ENCODE measurements around the gene CHRM1.
A peak's percentile ranks its signal among the peaks of the same experiment; 100 is the strongest.

Gene CHRM1

DNA sequence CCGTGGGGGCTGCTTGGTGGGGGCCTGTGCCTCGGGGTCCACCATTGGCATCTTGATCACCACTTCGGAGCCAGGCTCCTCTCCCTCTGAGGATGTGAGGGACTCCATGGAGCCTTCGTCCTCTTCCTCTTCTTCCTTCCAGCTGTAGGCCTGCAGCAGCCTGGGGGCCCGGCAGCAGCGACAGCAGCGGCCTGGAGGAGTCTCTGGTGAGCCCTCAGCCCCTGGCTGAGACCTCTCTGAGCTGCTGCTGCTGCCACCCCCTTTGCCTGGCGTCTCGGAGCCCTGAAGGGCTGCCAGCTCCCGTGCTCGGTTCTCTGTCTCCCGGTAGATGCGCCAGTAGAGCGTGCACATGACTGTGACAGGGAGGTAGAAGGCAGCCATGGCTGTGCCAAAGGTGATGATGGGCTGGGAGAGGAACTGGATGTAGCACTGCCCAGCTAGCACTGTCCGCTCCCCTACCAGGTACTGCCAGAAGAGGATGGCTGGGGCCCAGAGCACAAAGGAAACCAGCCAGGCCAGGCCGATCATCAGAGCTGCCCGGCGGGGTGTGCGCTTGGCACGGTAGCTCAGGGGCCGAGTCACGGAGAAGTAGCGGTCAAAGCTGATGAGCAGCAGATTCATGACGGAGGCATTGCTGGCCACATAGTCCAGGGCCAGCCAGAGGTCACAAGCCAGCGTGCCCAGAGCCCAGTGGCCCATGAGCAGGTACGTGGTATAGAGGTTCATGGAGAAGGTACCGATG lies 10.9 kb downstream of the CHRM1 start:
- no peak for DNase-seq
- intact Hi-C loops (cut with DNase I): no loop called here

DNA sequence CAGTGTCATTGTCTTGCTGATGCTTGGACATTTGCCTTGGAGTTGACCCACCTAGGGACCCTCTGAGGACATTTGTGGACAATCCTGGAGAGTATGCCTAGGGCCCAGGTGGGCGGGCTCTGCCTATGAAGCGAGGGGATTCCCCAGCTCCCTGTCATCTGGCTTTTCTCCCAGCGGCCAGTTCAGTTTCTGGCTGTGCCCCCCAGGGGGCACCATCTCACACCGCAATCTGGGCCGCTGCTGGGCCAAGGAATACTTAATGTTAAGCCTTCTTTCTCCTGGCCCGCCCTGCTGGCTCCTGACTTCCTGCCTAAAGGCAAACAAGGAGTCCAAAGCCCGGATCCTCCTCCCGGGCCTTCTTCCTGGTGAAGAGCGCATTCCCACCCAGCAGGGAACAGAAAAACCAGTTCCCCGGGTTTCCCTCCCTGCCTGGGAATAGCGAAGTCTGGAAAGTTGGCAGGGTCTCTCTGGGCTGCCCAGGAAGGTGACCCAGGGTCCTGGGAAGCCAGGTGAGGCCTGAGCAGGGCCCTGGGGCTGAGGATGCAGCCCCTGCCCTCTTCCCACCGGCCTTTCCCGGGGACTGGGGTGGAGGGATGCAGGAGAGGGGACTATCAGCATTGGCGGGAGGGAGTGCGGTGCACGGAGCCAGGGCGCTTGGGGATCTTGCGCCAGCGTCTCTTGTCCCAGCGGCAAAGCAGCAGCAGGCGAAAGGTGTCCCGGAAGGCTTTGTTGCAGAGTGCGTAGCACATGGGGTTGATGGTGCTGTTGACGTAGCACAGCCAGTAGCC lies 11.9 kb downstream of the CHRM1 start:
- intact Hi-C loops (cut with DNase I): no loop called here
- DNase-seq: peak in 28 of 42 donors; percentile 19 to 74 (median 50)

DNA sequence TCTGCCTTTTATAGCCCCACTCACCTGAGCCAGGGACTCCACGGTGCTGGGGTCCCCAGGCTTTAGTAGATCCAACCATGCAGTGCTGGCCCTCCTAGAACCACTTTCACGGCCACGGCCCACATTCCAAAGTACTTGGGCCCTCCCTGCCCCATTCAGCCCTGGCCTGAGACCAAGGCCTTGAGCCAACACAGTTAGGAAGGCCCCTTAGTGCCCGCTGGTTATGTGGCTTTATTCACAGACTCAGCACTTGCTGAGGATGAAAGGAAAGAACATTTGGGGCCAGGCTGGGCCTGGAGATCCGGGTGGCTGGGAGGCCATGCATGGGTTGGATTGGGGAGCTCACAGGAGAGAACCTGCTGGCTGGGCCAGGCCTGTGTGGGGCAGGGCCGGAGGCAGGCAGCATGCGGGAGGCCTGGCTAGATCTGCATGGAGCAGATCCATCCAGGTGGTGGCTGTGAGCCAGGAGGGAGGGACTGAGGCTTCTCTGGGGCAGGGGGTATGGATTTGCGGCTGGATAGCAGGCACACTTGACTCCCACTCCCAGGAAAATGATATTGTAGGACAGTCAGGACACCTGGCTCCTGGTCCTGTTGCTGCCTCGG lies 12.6 kb downstream of the CHRM1 start:
- intact Hi-C loops (cut with DNase I): no loop called here
- DNase-seq: peak in 3 of 42 donors; percentile 18 to 32 (median 31)

DNA sequence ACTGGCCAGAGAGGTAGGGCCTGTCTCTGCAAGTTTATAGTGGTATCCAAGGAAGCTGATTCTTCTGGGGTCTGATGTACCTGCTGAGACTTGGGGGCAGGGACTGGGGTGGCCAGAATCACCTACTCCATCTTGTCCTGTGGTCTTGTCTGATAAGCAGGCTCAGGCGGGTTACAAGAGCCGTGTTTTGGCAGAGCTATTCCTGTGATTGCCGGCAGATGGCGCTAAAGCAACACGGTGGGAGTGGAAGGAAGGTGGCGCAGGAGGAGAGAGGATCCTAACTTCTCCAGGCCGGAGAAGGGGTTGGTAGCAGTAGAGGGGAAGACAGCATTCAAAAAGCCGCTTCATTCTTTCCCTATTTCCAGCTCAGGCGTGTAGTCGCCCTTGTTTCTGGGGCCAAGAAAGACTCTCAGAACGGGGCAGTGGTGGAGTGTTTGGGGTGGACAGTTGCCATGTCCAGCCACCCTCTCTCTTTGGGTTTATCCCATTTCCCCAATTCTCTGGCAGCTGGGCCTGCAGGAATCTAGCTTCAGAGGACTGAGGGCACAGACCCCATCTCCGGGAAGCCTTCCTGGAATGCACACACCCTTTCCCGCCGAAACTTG lies 15.1 kb downstream of the CHRM1 start:
- DNase-seq: peak; percentile 62 to 93 (median 88)
- intact Hi-C loops (cut with DNase I): loop anchor here (2.0 kb wide), 1 partner anchor 119 kb away; no protein-coding TSS in a partner anchor

DNA sequence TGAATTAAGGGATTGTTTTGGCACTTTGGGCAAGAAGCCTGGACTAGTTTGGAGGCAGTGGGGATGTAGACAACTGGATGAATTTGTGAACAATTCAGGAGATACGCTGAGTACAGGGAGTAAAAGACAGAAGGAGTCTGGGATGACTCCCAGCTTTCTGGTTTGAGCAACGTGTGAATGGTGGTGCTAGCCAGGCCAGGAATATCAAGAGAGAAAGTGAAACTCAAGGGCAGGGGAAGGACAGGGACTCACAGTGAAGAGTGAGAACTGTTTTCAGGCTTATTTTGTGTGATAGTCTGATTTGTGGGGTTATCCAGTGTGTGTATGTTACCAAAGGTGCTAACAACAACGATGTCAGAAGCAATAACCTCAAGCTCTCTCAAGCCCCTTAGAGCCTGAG lies 15.9 kb downstream of the CHRM1 start:
- intact Hi-C loops (cut with DNase I): no loop called here
- no peak for DNase-seq

DNA sequence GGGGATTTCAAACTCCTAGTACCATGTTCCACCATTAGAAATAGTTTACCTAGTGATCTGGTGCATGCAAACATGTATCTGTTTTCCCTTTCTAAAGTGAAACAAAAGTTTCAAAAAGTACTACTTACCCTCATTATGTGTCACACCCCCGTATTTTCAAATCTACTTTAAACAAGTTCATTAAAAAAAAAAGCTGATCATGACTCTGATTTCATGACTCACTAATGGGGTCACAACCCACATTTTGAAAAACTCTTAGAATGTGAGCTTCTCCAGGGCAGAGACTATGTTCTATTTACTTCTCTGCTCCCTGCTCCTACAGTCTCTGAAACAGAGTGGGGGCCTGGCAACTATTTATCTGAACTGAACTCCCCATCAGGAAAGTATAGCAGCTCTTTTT lies 18.2 kb downstream of the CHRM1 start:
- intact Hi-C loops (cut with DNase I): no loop called here
- DNase-seq: no peak

DNA sequence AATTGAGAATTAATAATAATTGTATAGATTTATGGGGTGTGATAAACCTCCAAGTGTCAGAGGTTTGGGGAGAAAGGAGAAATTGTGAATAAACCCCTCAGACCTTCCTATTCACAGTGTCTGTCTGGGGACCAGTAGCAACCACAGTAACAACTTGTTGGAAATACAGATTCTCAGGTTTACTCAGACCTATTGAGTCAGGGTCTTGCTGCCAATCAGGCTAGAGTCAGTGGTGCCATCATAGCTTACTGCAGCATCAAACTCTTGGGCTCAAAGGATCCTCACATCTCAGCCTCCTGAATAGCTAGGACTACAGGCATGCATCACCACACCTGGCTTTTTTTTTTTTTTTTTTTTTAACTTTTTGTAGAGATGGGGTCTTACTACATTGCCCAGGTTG lies 23.1 kb downstream of the CHRM1 start:
- intact Hi-C loops (cut with DNase I): no loop called here

DNA sequence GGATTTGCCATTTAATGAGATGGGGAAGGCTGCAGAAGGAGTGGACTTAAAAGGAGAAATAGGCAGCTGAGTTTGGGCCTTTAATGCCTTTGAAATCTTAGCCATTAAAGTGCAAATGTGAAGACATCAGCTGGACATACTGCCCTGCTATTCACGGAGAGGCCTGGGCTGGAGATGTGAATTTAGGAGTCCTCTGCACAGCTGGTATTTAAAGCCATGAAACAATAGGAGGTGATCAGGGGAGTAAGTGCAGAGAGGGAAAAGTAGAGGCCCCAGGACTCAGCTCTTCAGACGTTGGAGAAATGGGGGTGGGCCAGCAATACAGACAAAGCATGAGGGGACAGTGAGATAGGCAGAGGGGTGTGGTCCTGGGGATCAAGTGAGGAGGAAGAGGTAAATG lies 23.9 kb downstream of the CHRM1 start:
- DNase-seq: no peak
- intact Hi-C loops (cut with DNase I): no loop called here

More for the DNA sequence above, 23.1 kb downstream of the CHRM1 start:
- DNase-seq: no peak

GRCh38 chr11:62896049-62896448 lies 25.1 kb downstream of the CHRM1 start:
- intact Hi-C loops (cut with DNase I): no loop called here
- DNase-seq: peak in 9 of 42 donors; percentile 24 to 60 (median 47)

DNA sequence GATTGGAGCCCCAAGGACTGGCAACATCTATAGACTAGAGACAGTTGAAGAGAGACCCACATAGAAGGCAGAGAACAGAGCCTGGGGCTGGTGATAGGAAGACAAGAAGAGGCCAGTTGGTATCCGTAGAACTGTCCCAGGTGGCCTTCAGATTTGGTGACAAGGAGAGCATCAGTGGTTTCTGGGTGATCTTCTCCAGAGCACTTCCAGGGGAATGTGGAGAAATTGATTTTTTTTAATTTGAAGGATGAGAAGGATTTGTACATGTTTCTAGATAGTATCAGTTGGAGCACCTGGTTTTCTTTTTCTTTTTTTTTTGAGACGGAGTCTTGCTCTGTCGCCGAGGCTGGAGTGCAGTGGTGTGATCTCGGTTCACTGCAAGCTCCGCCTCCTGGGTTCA lies 25.7 kb downstream of the CHRM1 start:
- intact Hi-C loops (cut with DNase I): no loop called here
- no peak for DNase-seq

GRCh38 chr11:62892077-62892922 lies 28.9 kb downstream of the CHRM1 start:
- no peak for DNase-seq
- intact Hi-C loops (cut with DNase I): no loop called here

DNA sequence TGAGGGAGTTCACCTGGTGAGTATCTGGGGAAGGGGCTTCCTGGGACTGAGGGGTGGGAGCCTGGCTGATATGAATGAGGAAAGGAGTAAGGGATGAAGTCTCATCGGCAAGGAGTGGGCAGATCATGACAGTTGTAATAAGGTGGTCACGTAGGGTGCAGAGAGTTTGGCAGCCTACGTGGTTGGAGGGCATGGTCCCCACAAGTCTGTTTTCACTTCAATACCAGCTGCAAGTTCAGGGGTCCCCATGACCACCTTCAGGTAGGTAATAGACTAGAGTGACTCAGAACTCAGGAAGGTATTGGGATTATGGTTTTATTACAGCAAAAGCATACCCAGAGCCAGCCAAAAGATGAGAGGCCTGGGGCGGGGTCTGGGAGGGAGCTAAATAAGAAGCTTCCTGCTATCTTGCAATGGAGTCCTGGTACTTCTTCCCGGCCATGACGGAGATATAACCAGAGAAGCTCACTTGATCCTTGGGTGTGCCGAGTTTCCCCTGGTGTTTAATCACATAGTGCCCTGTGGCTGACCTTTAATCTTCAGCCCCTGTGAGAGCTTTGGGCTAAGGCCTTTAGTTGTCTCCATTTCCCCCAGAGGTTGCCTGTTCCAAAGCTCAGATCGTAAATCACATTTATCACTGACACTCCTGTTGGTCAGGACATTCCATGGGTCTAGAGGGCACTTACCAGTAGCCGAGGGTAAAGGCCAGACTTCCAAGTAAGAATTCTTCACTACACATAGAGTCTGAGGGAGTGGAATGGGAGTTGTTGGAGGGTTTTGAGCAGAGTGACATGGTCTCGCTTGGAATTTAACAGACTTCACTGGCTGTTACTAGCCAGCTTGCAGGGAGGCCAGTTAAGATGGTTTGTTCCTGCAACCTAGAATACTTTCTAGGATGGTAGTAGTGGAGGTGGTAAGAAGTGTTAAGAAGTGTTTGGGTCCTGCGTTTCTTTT lies 31.4 kb downstream of the CHRM1 start:
- intact Hi-C loops (cut with DNase I): no loop called here
- no peak for DNase-seq

- intact Hi-C loops (cut with DNase I): no loop called here
- no peak for DNase-seq
Observed at GRCh38 chr11:62889126-62889483, 32.1 kb downstream of the CHRM1 start.

DNA sequence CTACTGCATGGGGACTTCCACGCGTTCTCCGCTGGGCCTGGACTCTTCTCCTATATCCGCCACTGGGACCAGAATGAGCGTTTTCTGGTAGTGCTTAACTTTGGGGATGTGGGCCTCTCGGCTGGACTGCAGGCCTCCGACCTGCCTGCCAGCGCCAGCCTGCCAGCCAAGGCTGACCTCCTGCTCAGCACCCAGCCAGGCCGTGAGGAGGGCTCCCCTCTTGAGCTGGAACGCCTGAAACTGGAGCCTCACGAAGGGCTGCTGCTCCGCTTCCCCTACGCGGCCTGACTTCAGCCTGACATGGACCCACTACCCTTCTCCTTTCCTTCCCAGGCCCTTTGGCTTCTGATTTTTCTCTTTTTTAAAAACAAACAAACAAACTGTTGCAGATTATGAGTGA lies 32.8 kb downstream of the CHRM1 start:
- intact Hi-C loops (cut with DNase I): no loop called here
- DNase-seq: no peak

GRCh38 chr11:62885137-62885750 lies 35.9 kb downstream of the CHRM1 start:
- intact Hi-C loops (cut with DNase I): no loop called here
- DNase-seq: no peak

- peak in 6 of 42 donors; percentile 24 to 45 (median 37) for DNase-seq
- intact Hi-C loops (cut with DNase I): no loop called here
Observed at GRCh38 chr11:62883673-62884072, 37.5 kb downstream of the CHRM1 start.

DNA sequence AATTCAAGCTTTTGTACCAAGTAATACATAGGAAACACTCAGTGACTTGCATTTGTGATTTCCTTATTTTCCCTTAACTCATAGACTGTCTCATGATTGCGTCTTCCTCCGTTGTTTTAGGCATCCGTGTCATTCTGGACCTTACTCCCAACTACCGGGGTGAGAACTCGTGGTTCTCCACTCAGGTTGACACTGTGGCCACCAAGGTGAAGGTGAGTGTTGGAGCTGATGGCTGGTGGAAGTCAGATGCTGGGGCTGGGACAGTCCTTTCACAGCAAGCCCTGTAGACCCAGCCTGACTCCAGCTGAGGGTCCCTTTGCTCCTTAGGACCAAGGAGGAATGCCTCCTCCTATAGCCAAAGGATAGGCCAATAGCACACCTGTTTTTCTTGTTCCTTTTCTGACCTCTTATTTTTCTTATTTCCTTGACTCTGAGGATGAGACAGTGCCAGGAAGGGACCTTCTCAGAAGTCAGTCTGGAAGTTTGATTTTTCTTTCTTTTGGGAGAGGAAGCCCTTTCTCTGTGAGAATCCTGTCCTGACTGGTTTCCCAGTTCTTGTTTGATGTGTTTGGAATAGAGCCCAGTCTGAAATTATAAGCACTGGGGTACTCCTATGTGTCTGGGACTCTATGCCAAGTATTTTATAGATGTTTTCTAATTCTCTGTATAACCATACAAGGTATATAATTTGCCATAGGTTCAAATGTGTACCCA lies 38.2 kb downstream of the CHRM1 start:
- DNase-seq: no peak
- intact Hi-C loops (cut with DNase I): no loop called here
